WTC11 (cell line): ENCODE data around the gene ALPK1. TPM values are rescaled to one million over a fixed set of nuclear protein-coding genes. Genes with fewer than 3 reads are reported as not detected.

Experiments used
- ATAC-seq: fragments of 200-7000 bp; cut with Tn5 transposase; 2 replicates; pipeline ENCODE4 v1.10.0; 2021; ENCODE audit warnings: mild to moderate bottlenecking, moderate library complexity
- CTCF ChIA-PET: fragments of 300-600 bp; sonication (Branson Sonifier 250); formaldehyde crosslinking; loops from one replicate; lab custom pipeline; 2021; ENCODE audit warnings: antibody characterized with exemption; lab: Charles Lee
- POLR2A ChIA-PET: fragments of 350-600 bp; sonication (Branson Sonifier 250); formaldehyde crosslinking; loops from one replicate; lab custom pipeline; 2021; ENCODE audit warnings: antibody characterized with exemption; lab: Charles Lee
- DNase-seq: peaks from one replicate; pipeline ENCODE4 v3.0.0; 2021; ENCODE audit warnings: low spot score
- H3K27ac Mint-ChIP-seq: 2 replicates; pipeline ENCODE4 v1.8.0; 2021; ENCODE audit warnings: mixed read lengths
- H3K27me3 Mint-ChIP-seq: 2 replicates; pipeline ENCODE4 v1.8.0; 2021; ENCODE audit warnings: low read depth, mild to moderate bottlenecking, moderate library complexity, mixed read lengths
- H3K36me3 Mint-ChIP-seq: 2 replicates; pipeline ENCODE4 v1.8.0; 2021; ENCODE audit warnings: mixed read lengths
- H3K4me1 Mint-ChIP-seq: 2 replicates; pipeline ENCODE4 v1.8.0; 2022; ENCODE audit warnings: mixed read lengths
- H3K4me3 Mint-ChIP-seq: 2 replicates; pipeline ENCODE4 v1.8.0; 2021; ENCODE audit warnings: mild to moderate bottlenecking, moderate library complexity, mixed read lengths
- H3K9me3 Mint-ChIP-seq: 2 replicates; pipeline ENCODE4 v1.8.0; 2021; ENCODE audit warnings: mixed read lengths
- ATF1 ChIP-seq: sonication (generic); formaldehyde crosslinking; IDR thresholded peaks from 2 replicates; pipeline ENCODE4 v1.8.1; 2023; ENCODE audit warnings: mild to moderate bottlenecking, moderate library complexity, missing genetic modification reagents
- CREB1 ChIP-seq: sonication (generic); formaldehyde crosslinking; IDR thresholded peaks from 2 replicates; pipeline ENCODE4 v1.8.0; 2023; ENCODE audit warnings: mild to moderate bottlenecking, missing genetic modification reagents
- ELF4 ChIP-seq: sonication (generic); formaldehyde crosslinking; IDR thresholded peaks from 2 replicates; pipeline ENCODE4 v1.8.1; 2022; ENCODE audit warnings: low read depth, mild to moderate bottlenecking, moderate library complexity, missing genetic modification reagents
- FOXP1 ChIP-seq: sonication (generic); formaldehyde crosslinking; IDR thresholded peaks from 2 replicates; pipeline ENCODE4 v1.8.0; 2022; ENCODE audit warnings: missing genetic modification reagents, mild to moderate bottlenecking, moderate library complexity, borderline replicate concordance
- JUN ChIP-seq: sonication (generic); formaldehyde crosslinking; IDR thresholded peaks from 2 replicates; pipeline ENCODE4 v1.8.0; 2023; ENCODE audit warnings: mild to moderate bottlenecking, missing genetic modification reagents
- KAT7 ChIP-seq: sonication (generic); formaldehyde crosslinking; IDR thresholded peaks from 2 replicates; pipeline ENCODE4 v1.8.1; 2023; ENCODE audit warnings: missing genetic modification reagents, mild to moderate bottlenecking, borderline replicate concordance
- NR1H2 ChIP-seq: sonication (generic); formaldehyde crosslinking; IDR thresholded peaks from 2 replicates; pipeline ENCODE4 v1.9.0; 2021; ENCODE audit warnings: mild to moderate bottlenecking, moderate library complexity, missing genetic modification reagents
- NR3C1 ChIP-seq: sonication (generic); formaldehyde crosslinking; conservative IDR thresholded peaks from 2 replicates; pipeline ENCODE4 v1.8.1; 2023; ENCODE audit warnings: low read depth, mild to moderate bottlenecking, missing genetic modification reagents
- ZNF232 ChIP-seq: sonication (generic); formaldehyde crosslinking; IDR thresholded peaks from 2 replicates; pipeline ENCODE4 v1.8.0; 2022; ENCODE audit warnings: mild to moderate bottlenecking, missing genetic modification reagents
- ZNF317 ChIP-seq: sonication (generic); formaldehyde crosslinking; IDR thresholded peaks from 2 replicates; pipeline ENCODE4 v1.8.1; 2023; ENCODE audit warnings: low read depth, mild to moderate bottlenecking, moderate library complexity, missing genetic modification reagents, borderline replicate concordance
- total RNA-seq: library from RNA; stranded (reverse); gene quantifications from 3 replicates; pipeline ENCODE4 v1.2.3, GENCODE V29; 2021
- TF ChIP-seq, protein P1 (sequence below): fragments of 200-600 bp; IDR thresholded peaks from 2 replicates; pipeline ENCODE4 v1.8.0; 2022; ENCODE audit warnings: antibody characterized with exemption
- TF ChIP-seq, protein P2 (sequence below): sonication (generic); formaldehyde crosslinking; IDR thresholded peaks from 2 replicates; pipeline ENCODE4 v1.8.1; 2022; ENCODE audit warnings: mild to moderate bottlenecking, moderate library complexity, missing genetic modification reagents
- TF ChIP-seq, protein P3 (sequence below): sonication (generic); formaldehyde crosslinking; IDR thresholded peaks from 2 replicates; pipeline ENCODE4 v1.8.1; 2023; ENCODE audit warnings: mild to moderate bottlenecking, missing genetic modification reagents, moderate library complexity
- TF ChIP-seq, protein P4 (sequence below): sonication (generic); formaldehyde crosslinking; IDR thresholded peaks from 2 replicates; pipeline ENCODE4 v1.8.1; 2022; ENCODE audit warnings: low read depth, mild to moderate bottlenecking, moderate library complexity, missing genetic modification reagents, borderline replicate concordance
- TF ChIP-seq, protein P5 (sequence below): sonication (generic); formaldehyde crosslinking; IDR thresholded peaks from 2 replicates; pipeline ENCODE4 v1.8.1; 2023; ENCODE audit warnings: mild to moderate bottlenecking, missing genetic modification reagents, moderate library complexity
- TF ChIP-seq, protein P6 (sequence below): sonication (generic); formaldehyde crosslinking; IDR thresholded peaks from 2 replicates; pipeline ENCODE4 v1.8.1; 2022; ENCODE audit warnings: mild to moderate bottlenecking, missing genetic modification reagents, moderate library complexity, borderline replicate concordance

ALPK1 gene
- total RNA-seq, 1 experiment from 2014 or later, result 0.50 TPM

DNA sequence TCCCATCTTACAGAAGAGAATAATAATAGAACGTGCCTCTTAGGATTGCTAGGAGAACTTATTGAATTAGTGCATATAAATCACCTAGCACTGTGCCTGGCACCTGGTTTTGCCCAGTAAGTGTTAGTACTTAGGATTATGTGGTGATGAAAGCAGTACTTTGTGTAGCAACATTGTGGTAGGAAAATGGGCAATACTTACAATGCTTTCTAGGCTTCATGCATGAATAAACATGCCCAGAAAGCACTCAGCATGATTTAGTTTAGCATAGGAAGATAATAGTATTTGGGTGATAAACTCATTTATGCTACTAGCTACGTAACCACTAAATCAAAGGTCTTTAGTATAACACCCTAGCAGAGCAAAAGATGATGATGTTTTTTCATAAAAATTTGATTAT is 113.2 kb downstream of the ALPK1 start (continued):
- TF ChIP-seq, protein P1, sequence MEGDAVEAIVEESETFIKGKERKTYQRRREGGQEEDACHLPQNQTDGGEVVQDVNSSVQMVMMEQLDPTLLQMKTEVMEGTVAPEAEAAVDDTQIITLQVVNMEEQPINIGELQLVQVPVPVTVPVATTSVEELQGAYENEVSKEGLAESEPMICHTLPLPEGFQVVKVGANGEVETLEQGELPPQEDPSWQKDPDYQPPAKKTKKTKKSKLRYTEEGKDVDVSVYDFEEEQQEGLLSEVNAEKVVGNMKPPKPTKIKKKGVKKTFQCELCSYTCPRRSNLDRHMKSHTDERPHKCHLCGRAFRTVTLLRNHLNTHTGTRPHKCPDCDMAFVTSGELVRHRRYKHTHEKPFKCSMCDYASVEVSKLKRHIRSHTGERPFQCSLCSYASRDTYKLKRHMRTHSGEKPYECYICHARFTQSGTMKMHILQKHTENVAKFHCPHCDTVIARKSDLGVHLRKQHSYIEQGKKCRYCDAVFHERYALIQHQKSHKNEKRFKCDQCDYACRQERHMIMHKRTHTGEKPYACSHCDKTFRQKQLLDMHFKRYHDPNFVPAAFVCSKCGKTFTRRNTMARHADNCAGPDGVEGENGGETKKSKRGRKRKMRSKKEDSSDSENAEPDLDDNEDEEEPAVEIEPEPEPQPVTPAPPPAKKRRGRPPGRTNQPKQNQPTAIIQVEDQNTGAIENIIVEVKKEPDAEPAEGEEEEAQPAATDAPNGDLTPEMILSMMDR, result no peak
- TF ChIP-seq, protein P2, sequence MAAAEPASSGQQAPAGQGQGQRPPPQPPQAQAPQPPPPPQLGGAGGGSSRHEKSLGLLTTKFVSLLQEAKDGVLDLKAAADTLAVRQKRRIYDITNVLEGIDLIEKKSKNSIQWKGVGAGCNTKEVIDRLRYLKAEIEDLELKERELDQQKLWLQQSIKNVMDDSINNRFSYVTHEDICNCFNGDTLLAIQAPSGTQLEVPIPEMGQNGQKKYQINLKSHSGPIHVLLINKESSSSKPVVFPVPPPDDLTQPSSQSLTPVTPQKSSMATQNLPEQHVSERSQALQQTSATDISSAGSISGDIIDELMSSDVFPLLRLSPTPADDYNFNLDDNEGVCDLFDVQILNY (CRISPR knock-in tag), result no peak
- TF ChIP-seq, protein P3, sequence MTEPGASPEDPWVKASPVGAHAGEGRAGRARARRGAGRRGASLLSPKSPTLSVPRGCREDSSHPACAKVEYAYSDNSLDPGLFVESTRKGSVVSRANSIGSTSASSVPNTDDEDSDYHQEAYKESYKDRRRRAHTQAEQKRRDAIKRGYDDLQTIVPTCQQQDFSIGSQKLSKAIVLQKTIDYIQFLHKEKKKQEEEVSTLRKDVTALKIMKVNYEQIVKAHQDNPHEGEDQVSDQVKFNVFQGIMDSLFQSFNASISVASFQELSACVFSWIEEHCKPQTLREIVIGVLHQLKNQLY (CRISPR knock-in tag), result no peak
- TF ChIP-seq, all 79 proteins: peak for 0

DNA sequence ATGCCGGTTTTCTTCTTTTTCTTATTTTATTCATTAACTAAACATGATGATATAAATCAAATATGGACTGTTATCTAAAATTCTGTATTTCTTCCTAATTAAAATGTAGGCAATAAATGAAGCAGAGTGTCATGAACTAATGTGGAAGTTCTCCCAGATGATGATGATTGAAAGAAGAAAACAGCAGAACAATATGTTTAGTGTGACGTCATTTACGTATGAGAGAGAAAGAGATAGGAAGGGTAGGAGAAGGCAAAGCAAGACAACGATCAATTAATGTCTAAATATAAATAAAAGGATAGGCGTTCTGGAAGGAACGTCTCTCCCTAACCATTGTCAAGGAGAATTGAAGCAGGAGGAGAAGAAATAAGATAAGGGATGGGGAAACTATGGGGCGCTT is 113.6 kb downstream of the ALPK1 start:
- ChIA-PET CTCF (no interaction called here), POLR2A (interaction anchor here (0.6 kb wide), 1 partner anchor 464 kb away, joined by 5 read pairs; no protein-coding TSS in a partner anchor)
- Mint-ChIP-seq H3K4me1 (peaks cover 29% of the 10 kb centered on the region), H3K27ac (no peak overlapping the region), H3K9me3 (no peaks in the 10 kb centered on the region), H3K4me3 (no peak overlapping the region), H3K36me3 (no peaks in the 10 kb centered on the region), H3K27me3 (peaks cover 2% of the 10 kb centered on the region; the same call in 1 of the 2 replicates)
- no peak for ATAC-seq
- TF ChIP-seq ATF1, result no peak
- TF ChIP-seq JUN (CRISPR knock-in tag), result no peak
- no peak for TF ChIP-seq ELF4 (CRISPR knock-in tag)
- no peak for TF ChIP-seq ZNF232 (CRISPR knock-in tag)
- TF ChIP-seq FOXP1 (CRISPR knock-in tag), result no peak
- TF ChIP-seq, protein P1, result no peak
- TF ChIP-seq, protein P4, sequence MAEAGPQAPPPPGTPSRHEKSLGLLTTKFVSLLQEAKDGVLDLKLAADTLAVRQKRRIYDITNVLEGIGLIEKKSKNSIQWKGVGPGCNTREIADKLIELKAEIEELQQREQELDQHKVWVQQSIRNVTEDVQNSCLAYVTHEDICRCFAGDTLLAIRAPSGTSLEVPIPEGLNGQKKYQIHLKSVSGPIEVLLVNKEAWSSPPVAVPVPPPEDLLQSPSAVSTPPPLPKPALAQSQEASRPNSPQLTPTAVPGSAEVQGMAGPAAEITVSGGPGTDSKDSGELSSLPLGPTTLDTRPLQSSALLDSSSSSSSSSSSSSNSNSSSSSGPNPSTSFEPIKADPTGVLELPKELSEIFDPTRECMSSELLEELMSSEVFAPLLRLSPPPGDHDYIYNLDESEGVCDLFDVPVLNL (CRISPR knock-in tag), result no peak
- TF ChIP-seq, protein P2 (CRISPR knock-in tag), result no peak
- no peak for TF ChIP-seq NR3C1
- DNase-seq, result no peak

DNA sequence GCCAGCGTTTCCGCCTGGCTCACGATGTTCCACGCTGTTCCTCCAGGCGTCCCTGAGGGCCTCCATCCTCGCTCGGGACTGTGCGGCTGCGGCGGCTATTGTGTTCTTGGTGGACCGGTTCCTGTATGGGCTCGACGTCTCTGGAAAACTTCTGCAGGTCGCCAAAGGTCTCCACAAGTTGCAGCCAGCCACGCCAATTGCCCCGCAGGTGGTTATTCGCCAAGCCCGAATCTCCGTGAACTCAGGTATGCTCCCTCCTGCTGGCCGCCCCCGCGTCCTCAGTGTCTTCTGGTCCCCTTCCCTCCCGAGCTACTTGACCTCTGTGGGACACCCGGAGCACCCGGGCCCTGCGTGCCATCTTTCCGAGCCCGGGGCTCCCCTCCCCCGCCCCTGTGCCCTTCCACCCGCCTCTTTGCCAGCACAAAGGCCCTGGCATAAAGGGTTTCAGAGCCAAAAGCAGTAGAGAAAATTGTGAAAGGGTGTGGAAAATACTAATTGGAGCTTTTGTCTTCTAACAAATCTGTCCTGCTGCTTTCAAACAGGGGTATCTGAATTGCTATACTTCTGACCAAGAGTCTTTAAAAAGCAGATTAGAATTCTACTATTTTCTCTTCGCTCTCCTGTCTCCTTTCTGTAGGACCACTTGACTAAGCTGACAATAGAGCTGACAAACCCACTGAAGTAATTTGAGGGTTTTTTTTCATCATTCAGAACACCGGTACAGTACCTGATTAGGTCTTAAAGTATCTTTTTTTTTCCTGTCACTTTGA is 114.8 kb downstream of the ALPK1 start:
- Mint-ChIP-seq H3K9me3 (no peaks in the 10 kb centered on the region), H3K27me3 (peaks cover 2% of the 10 kb centered on the region; the same call in 1 of the 2 replicates), H3K27ac (no peak overlapping the region), H3K4me1 (peaks cover 29% of the 10 kb centered on the region), H3K4me3 (peak overlapping the region; percentile 45), H3K36me3 (no peaks in the 10 kb centered on the region)
- DNase-seq (peak; percentile 49), ATAC-seq (peak; percentile 84)
- ChIA-PET CTCF (interaction anchor here (1.0 to 1.7 kb wide), 2 partner anchors 33 to 112 kb away, joined by 3 to 5 read pairs; no protein-coding TSS in a partner anchor), POLR2A (no interaction called here)
- TF ChIP-seq, protein P5, sequence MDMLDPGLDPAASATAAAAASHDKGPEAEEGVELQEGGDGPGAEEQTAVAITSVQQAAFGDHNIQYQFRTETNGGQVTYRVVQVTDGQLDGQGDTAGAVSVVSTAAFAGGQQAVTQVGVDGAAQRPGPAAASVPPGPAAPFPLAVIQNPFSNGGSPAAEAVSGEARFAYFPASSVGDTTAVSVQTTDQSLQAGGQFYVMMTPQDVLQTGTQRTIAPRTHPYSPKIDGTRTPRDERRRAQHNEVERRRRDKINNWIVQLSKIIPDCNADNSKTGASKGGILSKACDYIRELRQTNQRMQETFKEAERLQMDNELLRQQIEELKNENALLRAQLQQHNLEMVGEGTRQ (CRISPR knock-in tag), result no peak
- TF ChIP-seq, protein P4 (CRISPR knock-in tag), result no peak
- TF ChIP-seq ATF1 (no peak), KAT7 (no peak), ZNF317 (no peak), NR1H2 (CRISPR knock-in tag) (no peak), CREB1 (CRISPR knock-in tag) (no peak)
- TF ChIP-seq, protein P6, sequence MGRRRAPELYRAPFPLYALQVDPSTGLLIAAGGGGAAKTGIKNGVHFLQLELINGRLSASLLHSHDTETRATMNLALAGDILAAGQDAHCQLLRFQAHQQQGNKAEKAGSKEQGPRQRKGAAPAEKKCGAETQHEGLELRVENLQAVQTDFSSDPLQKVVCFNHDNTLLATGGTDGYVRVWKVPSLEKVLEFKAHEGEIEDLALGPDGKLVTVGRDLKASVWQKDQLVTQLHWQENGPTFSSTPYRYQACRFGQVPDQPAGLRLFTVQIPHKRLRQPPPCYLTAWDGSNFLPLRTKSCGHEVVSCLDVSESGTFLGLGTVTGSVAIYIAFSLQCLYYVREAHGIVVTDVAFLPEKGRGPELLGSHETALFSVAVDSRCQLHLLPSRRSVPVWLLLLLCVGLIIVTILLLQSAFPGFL, result no peak
